ENCODE results near the gene OARD1.

Gene OARD1

GRCh38 chr6:41075651-41076626, 3.8 kb upstream of the OARD1 start:
- no peak for DNase-seq (ENCODE audit: extremely low read depth in 1 of 2, low read depth in 1 of 2)

DNA sequence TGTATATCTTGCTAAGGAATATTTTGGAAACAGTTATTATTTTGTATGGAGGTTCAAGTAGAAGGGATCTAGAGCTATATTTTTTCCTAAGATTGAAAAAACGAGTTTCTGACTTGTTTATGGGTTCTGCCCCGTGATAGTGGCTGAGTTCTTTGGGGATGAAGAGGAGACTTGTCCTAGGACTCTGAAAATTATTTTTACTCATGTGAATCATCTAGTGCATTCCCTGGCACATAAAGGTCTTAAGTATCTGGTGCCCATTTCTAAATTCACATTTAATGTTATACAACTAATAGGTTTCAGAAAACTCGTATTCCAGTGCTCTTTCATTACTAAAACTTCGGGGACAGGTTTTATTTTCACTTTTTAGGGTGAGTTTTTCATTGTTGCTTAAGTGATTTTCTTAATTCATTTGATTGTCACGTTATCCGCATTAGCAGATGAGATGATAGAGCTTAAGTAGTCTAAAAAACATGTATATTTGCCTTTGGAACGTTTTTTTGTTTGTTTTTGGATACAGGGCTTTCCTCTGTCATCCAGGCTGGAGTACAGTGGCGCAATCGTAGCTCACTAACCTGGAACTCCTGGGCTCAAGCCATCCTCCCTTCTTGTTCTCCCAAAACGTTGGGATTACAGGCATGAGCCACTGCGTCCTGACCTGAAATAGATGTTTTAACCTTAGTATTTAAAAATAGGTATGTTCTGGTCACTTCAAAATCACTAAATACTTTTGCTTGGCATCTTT, 2.7 kb upstream of the OARD1 start:
- no peak for DNase-seq (ENCODE audit: extremely low read depth in 1 of 2, low read depth in 1 of 2)

- no peak for DNase-seq (ENCODE audit: extremely low read depth in 1 of 2, low read depth in 1 of 2)
Measured at GRCh38 chr6:41073968-41074691, 2.0 kb upstream of the OARD1 start.

DNA sequence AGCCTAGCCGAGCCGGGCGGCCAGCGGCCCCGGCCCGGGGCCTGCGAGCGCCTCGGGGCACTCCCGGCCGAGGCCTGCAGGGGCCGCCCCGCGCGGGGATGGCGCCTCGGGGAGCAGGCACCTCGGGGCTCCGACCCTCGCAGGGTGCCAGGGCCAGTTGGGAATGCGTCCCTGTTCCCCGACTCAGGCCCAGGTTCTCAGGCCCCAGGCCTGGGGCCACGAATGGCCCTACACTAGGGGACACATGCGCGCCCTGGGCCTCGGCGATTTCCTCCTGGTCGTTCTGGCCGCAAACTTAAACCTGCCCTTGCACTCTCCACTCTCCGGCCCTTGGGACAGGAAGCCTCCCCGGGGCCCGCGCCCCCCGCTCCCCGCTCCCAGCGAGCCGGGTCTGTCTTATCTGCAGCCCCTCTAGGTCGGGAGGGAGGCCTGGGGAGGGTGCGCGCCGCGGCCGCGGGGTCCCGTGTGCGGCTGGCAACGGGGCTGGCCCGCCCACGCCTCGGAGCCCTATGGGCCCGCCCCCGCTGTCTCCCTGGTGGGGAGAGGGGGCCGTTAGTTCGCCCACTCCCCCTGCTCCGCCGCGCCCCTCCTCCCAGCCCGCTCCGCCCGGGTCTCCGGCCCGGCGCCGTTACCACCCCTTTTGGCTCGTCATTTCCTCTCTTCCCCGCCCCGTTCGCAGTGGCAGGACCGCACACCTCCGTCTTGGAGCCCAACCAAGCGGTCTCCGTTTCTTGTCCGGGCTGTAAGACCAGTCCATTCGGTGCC, 1.2 kb upstream of the OARD1 start:
- peak; percentile 38 to 69 for DNase-seq (ENCODE audit: extremely low read depth in 1 of 2, low read depth in 1 of 2)

- peak; percentile 100 for DNase-seq (ENCODE audit: extremely low read depth in 1 of 2, low read depth in 1 of 2)
Measured at GRCh38 chr6:41072836-41073202, 663 bp upstream of the OARD1 start, which contains the start of gene NFYA. Gene NFYA, plus strand, starts transcription at chr6:41072974. Its CDS starts 6,116 bp downstream, at chr6:41079090.

DNA sequence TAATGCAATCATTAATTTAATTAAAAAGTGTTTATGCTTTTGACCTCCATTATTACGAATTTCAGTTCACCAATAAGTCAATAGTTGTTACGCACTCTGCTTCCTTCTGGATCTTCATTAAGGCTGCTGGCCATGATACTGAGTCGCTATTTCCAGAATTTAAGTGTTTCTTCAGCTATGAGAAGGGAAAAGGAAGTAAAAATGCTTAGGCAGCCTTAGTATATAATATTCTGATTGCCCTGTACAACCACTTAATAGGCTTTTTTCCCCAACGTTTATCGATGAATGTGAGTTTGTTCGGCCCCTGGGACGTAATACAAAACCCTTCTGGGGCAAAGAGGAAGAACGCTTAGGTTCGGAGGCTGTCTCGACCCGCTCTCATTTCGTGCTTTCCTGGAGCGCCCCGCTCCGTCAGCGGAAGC, 644 bp downstream of the OARD1 start:
- DNase-seq (ENCODE audit: extremely low read depth in 1 of 2, low read depth in 1 of 2): no peak

DNA sequence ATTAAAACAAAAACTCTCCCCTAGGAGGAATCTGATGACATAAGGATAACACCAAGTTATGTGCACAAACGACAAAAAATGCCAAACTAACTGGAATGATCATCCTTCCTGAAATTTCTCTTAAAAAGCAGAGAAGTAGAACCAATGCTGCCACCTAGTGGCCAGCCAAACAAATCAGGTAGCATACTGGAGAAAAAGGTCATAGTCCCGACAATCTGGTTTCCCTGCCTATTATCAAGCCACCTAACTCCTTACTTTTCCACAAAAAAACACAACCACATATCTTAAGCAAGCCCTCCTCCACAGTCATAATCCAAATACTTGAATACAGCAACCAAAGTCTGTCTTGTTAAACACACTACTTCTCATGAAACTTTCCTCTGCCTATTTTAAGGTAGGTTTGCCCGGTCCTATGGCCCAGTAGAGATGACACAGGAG, 5.3 kb downstream of the OARD1 start:
- DNase-seq (ENCODE audit: extremely low read depth in 1 of 2, low read depth in 1 of 2): peak; percentile 34 to 46

GRCh38 chr6:41065550-41066026, 6.6 kb downstream of the OARD1 start:
- no peak for DNase-seq (ENCODE audit: extremely low read depth in 1 of 2, low read depth in 1 of 2)

- DNase-seq (ENCODE audit: extremely low read depth in 1 of 2, low read depth in 1 of 2): no peak
Measured at GRCh38 chr6:41064841-41065240, 7.3 kb downstream of the OARD1 start.

DNA sequence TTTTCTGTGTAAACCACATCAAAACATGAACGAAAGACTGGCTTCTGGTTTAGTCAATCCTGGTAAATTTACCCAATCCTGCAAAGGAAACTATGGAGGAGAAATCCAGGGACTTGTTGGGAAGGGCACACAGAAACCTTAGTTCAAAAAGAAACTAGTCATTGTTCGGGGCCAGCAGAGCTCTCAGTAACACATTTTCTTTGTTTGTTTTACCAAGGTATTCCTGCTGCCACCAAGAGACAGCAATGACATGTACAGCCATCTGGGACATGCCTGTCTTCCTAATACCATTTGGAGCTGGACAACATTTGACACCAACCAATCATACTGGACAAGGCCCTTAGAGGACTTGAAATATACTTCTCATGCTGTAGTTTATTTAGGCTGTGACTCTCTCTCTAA, 8.3 kb downstream of the OARD1 start:
- no peak for DNase-seq (ENCODE audit: extremely low read depth in 1 of 2, low read depth in 1 of 2)

GRCh38 chr6:41062056-41062455, 10.1 kb downstream of the OARD1 start:
- no peak for DNase-seq (ENCODE audit: extremely low read depth in 1 of 2, low read depth in 1 of 2)

DNA sequence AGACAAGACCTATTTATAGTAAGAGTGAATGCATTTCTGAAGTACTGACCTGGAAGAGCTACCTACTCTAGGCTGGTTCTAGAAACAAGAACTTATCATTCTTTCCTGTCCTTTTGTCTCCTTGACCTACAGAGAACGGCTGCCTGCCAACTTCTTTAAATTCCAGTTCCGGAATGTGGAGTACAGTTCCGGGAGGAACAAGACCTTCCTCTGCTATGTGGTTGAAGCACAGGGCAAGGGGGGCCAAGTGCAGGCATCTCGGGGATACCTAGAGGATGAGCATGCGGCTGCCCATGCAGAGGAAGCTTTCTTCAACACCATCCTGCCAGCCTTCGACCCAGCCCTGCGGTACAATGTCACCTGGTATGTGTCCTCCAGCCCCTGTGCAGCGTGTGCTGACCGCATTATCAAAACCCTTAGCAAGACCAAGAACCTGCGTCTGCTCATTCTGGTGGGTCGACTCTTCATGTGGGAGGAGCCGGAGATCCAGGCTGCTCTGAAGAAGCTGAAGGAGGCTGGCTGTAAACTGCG, 10.9 kb downstream of the OARD1 start:
- DNase-seq (ENCODE audit: extremely low read depth in 1 of 2, low read depth in 1 of 2): no peak

DNA sequence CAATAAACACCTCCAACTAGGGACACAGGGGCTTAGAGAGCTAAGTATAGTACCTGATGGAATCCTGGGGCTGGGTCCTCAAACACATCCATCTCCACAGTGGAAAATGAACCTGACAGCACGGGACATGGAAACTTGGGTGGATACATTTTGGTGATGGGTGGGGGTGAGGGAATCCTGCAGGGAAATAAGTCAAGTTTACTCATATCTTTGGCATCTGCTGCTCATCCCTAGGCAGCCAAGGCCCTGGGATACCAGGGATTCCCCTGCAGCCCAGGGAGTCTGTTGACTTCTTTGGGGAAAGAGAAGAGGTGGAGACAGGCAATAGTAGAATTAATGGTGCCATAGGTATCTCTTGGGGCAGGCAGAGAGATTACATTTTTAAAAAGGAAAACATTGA, 12.6 kb downstream of the OARD1 start:
- DNase-seq (ENCODE audit: extremely low read depth in 1 of 2, low read depth in 1 of 2): no peak

DNA sequence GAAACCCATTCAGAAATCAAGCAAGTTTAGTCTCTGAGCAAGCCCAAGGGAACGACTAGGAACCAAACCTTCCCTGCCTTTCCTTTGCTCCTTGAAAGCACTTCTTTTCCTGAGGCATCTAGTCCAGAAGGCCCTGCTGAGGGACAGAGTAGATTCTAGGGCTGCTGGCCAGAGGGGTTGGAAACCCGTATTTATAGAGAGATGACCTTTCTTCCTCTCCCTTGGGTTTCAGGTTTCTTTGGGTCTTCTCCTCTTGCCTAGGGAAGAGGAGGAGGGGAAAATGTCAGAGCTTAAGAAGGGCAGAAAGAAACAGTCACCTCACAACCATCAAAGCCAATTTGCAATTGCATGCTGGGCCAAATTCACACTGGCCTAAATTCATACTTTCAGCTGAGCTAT, 13.4 kb downstream of the OARD1 start:
- no peak for DNase-seq (ENCODE audit: extremely low read depth in 1 of 2, low read depth in 1 of 2)

DNA sequence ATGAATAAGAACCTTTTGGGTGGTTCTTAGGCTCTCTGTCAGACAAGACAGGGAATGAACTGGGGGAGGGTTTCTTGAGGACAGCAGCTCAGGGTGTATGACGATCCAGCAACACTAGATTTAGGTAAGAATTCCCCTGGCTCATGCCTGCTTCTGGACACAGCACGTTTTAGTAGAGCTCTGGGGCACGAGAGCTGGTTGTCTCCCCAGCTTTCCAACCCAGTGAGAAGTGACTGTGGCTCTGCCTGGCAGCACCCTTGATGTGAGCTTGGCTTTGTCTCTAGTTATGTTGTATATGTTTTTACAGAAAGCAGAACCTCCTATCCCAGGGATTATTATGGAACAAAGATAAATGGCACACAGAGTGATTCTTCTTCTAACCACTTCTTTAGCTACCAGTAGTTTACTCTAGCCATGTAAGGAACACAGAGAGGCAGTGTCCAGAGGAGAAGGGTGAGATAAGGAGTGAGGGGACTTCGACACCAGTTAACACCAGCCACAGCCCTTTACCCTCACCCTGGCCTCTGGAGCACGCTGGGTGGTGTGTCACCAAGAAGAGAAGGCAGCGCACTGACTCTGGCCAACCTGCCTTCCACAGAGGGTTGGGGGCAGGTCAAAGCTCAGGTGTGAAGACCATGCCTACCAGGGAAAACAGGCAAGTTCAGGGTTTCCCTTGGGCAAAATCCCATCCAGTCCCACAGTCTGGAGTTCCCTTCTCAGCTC, 15.2 kb downstream of the OARD1 start:
- DNase-seq (ENCODE audit: extremely low read depth in 1 of 2, low read depth in 1 of 2): no peak

DNA sequence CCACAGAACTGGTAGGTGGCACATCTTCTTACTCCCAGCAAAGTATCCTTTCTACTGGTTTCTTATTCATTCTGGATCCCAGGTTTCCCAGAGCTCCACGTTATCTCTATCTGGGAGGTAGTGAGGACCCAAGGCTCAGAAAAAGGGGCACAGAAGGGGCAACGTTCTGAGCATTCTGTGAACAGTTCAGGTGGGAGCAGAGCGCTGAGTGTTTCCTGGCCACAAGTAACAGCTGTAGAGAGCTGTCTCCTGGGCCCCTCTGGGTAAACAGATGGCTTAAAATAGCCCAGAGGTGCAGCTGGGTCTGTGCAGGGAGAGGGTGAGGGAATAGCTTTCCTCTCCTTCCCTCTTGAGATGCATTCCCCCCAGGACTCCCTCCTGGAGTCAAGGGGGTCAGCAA, 17.0 kb downstream of the OARD1 start:
- no peak for DNase-seq (ENCODE audit: extremely low read depth in 1 of 2, low read depth in 1 of 2)

DNA sequence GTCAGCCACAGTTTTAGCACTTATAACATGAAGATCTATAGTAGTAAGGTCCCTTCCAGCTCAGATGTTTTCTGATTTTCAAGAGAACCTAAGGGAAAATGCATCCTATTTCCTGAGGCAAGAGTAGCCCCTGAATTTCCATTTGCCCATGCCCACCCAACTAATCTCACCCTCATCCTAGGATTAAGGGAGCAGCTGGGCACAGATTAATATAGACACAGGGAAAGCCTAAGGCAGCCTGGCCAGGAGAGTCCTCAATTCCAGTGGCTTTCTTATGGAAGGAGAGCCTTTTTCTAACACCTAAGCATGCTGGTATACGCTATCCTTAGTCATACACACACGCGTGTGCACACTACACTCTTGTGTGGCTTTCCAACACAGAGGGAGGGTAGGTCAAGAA, 17.6 kb downstream of the OARD1 start:
- DNase-seq (ENCODE audit: extremely low read depth in 1 of 2, low read depth in 1 of 2): no peak

DNA sequence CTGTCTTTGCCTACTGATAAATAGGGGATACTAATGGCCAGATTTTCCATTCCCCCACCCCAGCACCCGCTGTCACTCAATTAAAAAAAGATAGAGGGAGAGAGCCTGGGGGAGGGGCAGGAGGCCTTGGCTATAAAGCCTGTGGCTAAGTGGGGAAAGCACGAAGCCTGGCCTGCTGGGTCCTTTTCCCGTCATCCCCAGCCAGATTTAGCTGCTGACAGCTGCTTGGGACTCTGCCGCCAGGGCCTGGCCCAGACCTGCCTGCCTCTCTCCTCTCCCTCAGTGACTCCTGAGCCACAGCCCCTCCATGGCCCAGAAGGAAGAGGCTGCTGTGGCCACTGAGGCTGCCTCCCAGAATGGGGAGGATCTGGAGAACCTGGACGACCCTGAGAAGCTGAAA, 19.1 kb downstream of the OARD1 start, which contains the start of gene APOBEC2:
APOBEC2 (plus strand) TSS at position 162 of the 400 bp plus-strand sequence; CDS start at position 308, 146 bp downstream.
- DNase-seq (ENCODE audit: extremely low read depth in 1 of 2, low read depth in 1 of 2): no peak

- no peak for DNase-seq (ENCODE audit: extremely low read depth in 1 of 2, low read depth in 1 of 2)
Measured at GRCh38 chr6:41051873-41052272, 20.3 kb downstream of the OARD1 start.
